Right lobe of liver (tissue), 6 donors: ENCODE data around the gene TPPP. TPM values are rescaled to one million over a fixed set of nuclear protein-coding genes. Genes with fewer than 3 reads are reported as not detected.

ENCODE experiments used
- ATAC-seq, 4 donors: fragments of 200-7000 bp; cut with Tn5 transposase; one replicate each; pipeline ENCODE4 v1.9.1; 2020; ENCODE audit warnings: mild to moderate bottlenecking in 4 of 4, moderate library complexity in 4 of 4
- DNase-seq, 3 donors: peaks; one replicate each; pipeline ENCODE4 v3.0.0-alpha.2; 2020
- H3K27ac ChIP-seq, 3 donors: fragments of 200-600 bp; one replicate each; pipeline ENCODE4 v1.8.0; 2022
- H3K27me3 ChIP-seq, 2 donors: fragments of 200-600 bp; one replicate each; pipeline ENCODE4 v1.8.0; 2022
- H3K36me3 ChIP-seq, 4 donors: fragments of 200-600 bp; sonication (generic) in 1 of 4; one replicate each; pipeline versions ENCODE4 v1.5.1 to v1.8.0; 2017 to 2022; ENCODE audit warnings: control low read depth in 1 of 4
- H3K4me1 ChIP-seq, 4 donors: fragments of 200-600 bp; sonication (generic) in 1 of 4; one replicate each; pipeline versions ENCODE4 v1.5.1 to v1.8.0; 2017 to 2022; ENCODE audit warnings: control low read depth in 1 of 4
- H3K4me3 ChIP-seq, 3 donors: fragments of 200-600 bp; one replicate each; pipeline ENCODE4 v1.8.0; 2022
- H3K9me3 ChIP-seq, 4 donors: fragments of 200-600 bp; sonication (generic) in 1 of 4; one replicate each; pipeline versions ENCODE4 v1.5.1 to v1.8.0; 2017 to 2022; ENCODE audit warnings: control low read depth in 1 of 4
- CTCF ChIP-seq, 4 donors: fragments of 200-600 bp in 3 of 4; fragments of 450-650 bp in 1 of 4; IDR thresholded peaks; one replicate each; pipeline versions ENCODE4 v1.5.1 to v1.8.0; 2016 to 2022; ENCODE audit warnings: antibody characterized with exemption in 4 of 4, mild to moderate bottlenecking in 2 of 4
- POLR2A ChIP-seq: fragments of 450-650 bp; IDR thresholded peaks from one replicate; pipeline ENCODE4 v1.6.1; 2017; ENCODE audit warnings: antibody characterized with exemption, mild to moderate bottlenecking
- WGBS: methylation state at CpG from one replicate; pipeline ENCODE4 v1.1.6; 2018; ENCODE audit warnings: low coverage, low lambda C conversion rate; ENCODE audit not compliant: insufficient coverage; ENCODE audit errors: missing lambda C conversion rate; 5-methylcytosine and 5-hydroxymethylcytosine counted together
- intact Hi-C, 2 donors: fragments of 100-400 bp; cut with DNase I; formaldehyde crosslinking; loops; one replicate each; pipeline versions ENCODE4 v1.11.2 to v1.14.1; 2022
- total RNA-seq, 6 experiments: library from RNA; depleted of rRNA in 2 of 6; stranded (reverse); fragments of >200 nt in 2 of 6; fragmentation: NEBNext Ultra II Directional in 3 of 6; extraction: Animal tissue kit (Norgen Biotek cat#: 25700) in 3 of 6; gene quantifications; one replicate each; pipeline versions ENCODE4 v1.1.0 to v1.2.4, GENCODE V29; 2016 to 2023
- donor health status: DM: no; HTN: yes; CAD: no.
- donor health status: DM: no; HTN: no; CAD: no.
- donor health status: DM: no; HTN: no; CAD: no.
- donor health status: DM: no; HTN: yes; CAD: no.
- donor health status: DM: no; HTN: yes; CAD: no.

Gene TPPP
- total RNA-seq, 6 experiments from 2014 or later: 1.9 to 4.3 (median 2.4) TPM

DNA sequence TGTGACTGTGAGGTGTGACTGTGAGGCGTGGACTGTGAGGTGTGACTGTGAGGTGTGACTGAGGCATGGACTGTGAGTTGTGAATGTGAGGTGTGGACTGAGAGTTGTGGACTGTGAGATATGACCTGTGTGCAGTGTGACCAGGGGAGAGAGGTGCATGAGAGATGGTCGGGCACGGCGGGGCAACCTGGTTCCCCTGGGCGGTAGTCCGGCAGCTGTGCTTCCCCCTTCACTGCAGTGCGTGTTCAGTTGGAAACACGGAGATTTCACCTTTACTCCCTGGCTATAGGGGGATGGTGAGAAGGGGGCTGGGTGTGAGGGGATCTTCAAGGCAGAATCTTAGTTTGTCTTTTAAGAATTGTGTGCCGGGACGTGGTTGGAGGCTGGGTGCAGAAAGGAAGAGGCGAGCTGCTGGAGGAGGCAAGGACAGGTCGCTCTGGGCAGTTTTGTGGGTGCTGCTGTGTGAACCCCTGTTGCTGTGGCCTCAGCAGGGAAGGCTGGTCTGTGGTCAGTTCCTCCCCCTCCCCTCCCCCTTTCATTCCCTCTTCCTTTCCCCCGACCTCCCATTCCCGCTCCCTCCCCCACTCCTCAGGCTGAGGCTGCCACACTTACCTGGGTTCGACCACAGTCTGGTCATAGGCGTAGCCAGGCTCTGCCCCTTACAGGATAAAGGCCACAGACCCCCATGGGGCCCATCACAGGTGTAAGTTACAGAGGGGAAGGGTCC is 41.7 kb downstream of the TPPP start:
- ATAC-seq (peak in 1 of 4 donors; percentile 20), DNase-seq (no peak)
- Histone ChIP-seq H3K4me1 (no peaks in the 10 kb centered on the region), H3K27me3 (no peaks in the 10 kb centered on the region), H3K4me3 (no peak overlapping the region), H3K27ac (no peak overlapping the region), H3K36me3 (no peaks in the 10 kb centered on the region), H3K9me3 (no peaks in the 10 kb centered on the region)
- TF ChIP-seq CTCF (IDR thresholded peaks at IDR 0.05) (no peak), POLR2A (no peak)
- WGBS: 91% methylated on average over 7 of the region's 16 CpGs
- intact Hi-C loops: no loop called here

- TF ChIP-seq POLR2A (no peak), CTCF (IDR thresholded peaks at IDR 0.05) (no peak)
- DNase-seq (no peak), ATAC-seq (no peak)
- H3K4me1 ChIP-seq: no peaks in the 10 kb centered on the region
- H3K27me3 ChIP-seq: no peaks in the 10 kb centered on the region
- no peaks in the 10 kb centered on the region for H3K36me3 ChIP-seq
- no peak overlapping the region for H3K4me3 ChIP-seq
- intact Hi-C loops: no loop called here
- H3K27ac ChIP-seq: no peak overlapping the region
- 92% methylated on average over 5 of the region's 9 CpGs for WGBS
- no peaks in the 10 kb centered on the region for H3K9me3 ChIP-seq
Observed at GRCh38 chr5:647727-648126, 45.4 kb downstream of the TPPP start.

- intact Hi-C loops: no loop called here
- DNase-seq (peak in 1 of 3 donors; percentile 10), ATAC-seq (no peak)
- WGBS: 83% methylated on average over 1 of the region's 4 CpGs
- no peak overlapping the region for H3K27ac ChIP-seq
- no peaks in the 10 kb centered on the region for H3K36me3 ChIP-seq
- H3K4me1 ChIP-seq: no peaks in the 10 kb centered on the region
- no peak for TF ChIP-seq POLR2A
- no peak for TF ChIP-seq CTCF (IDR thresholded peaks at IDR 0.05)
- no peaks in the 10 kb centered on the region for H3K9me3 ChIP-seq
- H3K27me3 ChIP-seq: no peaks in the 10 kb centered on the region
- H3K4me3 ChIP-seq: no peak overlapping the region
Observed at GRCh38 chr5:647311-647710, 45.8 kb downstream of the TPPP start.

GRCh38 chr5:646396-647201 is 46.6 kb downstream of the TPPP start:
- Histone ChIP-seq H3K27ac (no peak overlapping the region), H3K36me3 (no peaks in the 10 kb centered on the region), H3K27me3 (no peaks in the 10 kb centered on the region), H3K4me3 (no peak overlapping the region), H3K4me1 (no peaks in the 10 kb centered on the region), H3K9me3 (no peaks in the 10 kb centered on the region)
- TF ChIP-seq CTCF (IDR thresholded peaks at IDR 0.05) (no peak), POLR2A (no peak)
- DNase-seq: peak in 1 of 3 donors; percentile 9
- 100% methylated on average over 2 of the region's 18 CpGs for WGBS
- ATAC-seq: no peak
- intact Hi-C loops: no loop called here
